Measurements from ENCODE around the gene ARFRP1.
A peak's percentile ranks its signal among the peaks of the same experiment; 100 is the strongest.

The ARFRP1 gene

GRCh38 chr20:63749597-63750508 lies 42.1 kb upstream of the ARFRP1 start:
- Histone ChIP-seq H3K9me3 (ENCODE audit: severe bottlenecking) (no peaks in the 10 kb centered on the region), H3K27me3 (ENCODE audit: insufficient read depth, poor library complexity, severe bottlenecking) (no peaks in the 10 kb centered on the region), H3K4me1 (ENCODE audit: insufficient read depth, poor library complexity, severe bottlenecking) (no peaks in the 10 kb centered on the region), H3K36me3 (ENCODE audit: low read depth) (no peaks in the 10 kb centered on the region), H3K4me3 (ENCODE audit: severe bottlenecking) (no peak overlapping the region), H3K27ac (ENCODE audit: poor library complexity, severe bottlenecking) (no peak overlapping the region)
- DNase-seq (ENCODE audit: low spot score) (peak; percentile 85), ATAC-seq (ENCODE audit: low read depth) (no peak)
- TF ChIP-seq CTCF (IDR thresholded peaks at IDR 0.05; ENCODE audit: poor library complexity, severe bottlenecking): no peak

- Histone ChIP-seq H3K4me3 (ENCODE audit: severe bottlenecking) (no peak overlapping the region), H3K27me3 (ENCODE audit: insufficient read depth, poor library complexity, severe bottlenecking) (no peaks in the 10 kb centered on the region), H3K4me1 (ENCODE audit: insufficient read depth, poor library complexity, severe bottlenecking) (no peaks in the 10 kb centered on the region), H3K27ac (ENCODE audit: poor library complexity, severe bottlenecking) (no peak overlapping the region), H3K36me3 (ENCODE audit: low read depth) (peaks cover 4% of the 10 kb centered on the region), H3K9me3 (ENCODE audit: severe bottlenecking) (no peaks in the 10 kb centered on the region)
- TF ChIP-seq CTCF (IDR thresholded peaks at IDR 0.05; ENCODE audit: poor library complexity, severe bottlenecking): no peak
- no peak for ATAC-seq (ENCODE audit: low read depth)
- no peak for DNase-seq (ENCODE audit: low spot score)
These were observed 41.1 kb upstream of the ARFRP1 start for GRCh38 chr20:63748934-63749270.

- Histone ChIP-seq H3K4me3 (ENCODE audit: severe bottlenecking) (no peak overlapping the region), H3K4me1 (ENCODE audit: insufficient read depth, poor library complexity, severe bottlenecking) (no peaks in the 10 kb centered on the region), H3K9me3 (ENCODE audit: severe bottlenecking) (no peaks in the 10 kb centered on the region), H3K36me3 (ENCODE audit: low read depth) (peaks cover 10% of the 10 kb centered on the region), H3K27me3 (ENCODE audit: insufficient read depth, poor library complexity, severe bottlenecking) (no peaks in the 10 kb centered on the region), H3K27ac (ENCODE audit: poor library complexity, severe bottlenecking) (no peak overlapping the region)
- ATAC-seq (ENCODE audit: low read depth): peak; percentile 13; the same call in 1 of the 3 replicates
- no peak for TF ChIP-seq CTCF (IDR thresholded peaks at IDR 0.05; ENCODE audit: poor library complexity, severe bottlenecking)
- DNase-seq (ENCODE audit: low spot score): peak; percentile 88
These were observed 40.5 kb upstream of the ARFRP1 start for GRCh38 chr20:63748070-63748933.

- Histone ChIP-seq H3K27me3 (ENCODE audit: insufficient read depth, poor library complexity, severe bottlenecking) (no peaks in the 10 kb centered on the region), H3K4me3 (ENCODE audit: severe bottlenecking) (no peak overlapping the region), H3K36me3 (ENCODE audit: low read depth) (peaks cover 15% of the 10 kb centered on the region), H3K9me3 (ENCODE audit: severe bottlenecking) (no peaks in the 10 kb centered on the region), H3K27ac (ENCODE audit: poor library complexity, severe bottlenecking) (no peak overlapping the region), H3K4me1 (ENCODE audit: insufficient read depth, poor library complexity, severe bottlenecking) (no peaks in the 10 kb centered on the region)
- TF ChIP-seq CTCF (IDR thresholded peaks at IDR 0.05; ENCODE audit: poor library complexity, severe bottlenecking): no peak
- ATAC-seq (ENCODE audit: low read depth): peak; percentile 22; the same call in 2 of the 3 replicates
- DNase-seq (ENCODE audit: low spot score): no peak
These were observed 39.9 kb upstream of the ARFRP1 start for GRCh38 chr20:63747622-63748069.
